Epithelial cell of esophagus (primary cell): ENCODE measurements around the gene SNAPIN.

Source experiments
- DNase-seq: peaks from one replicate; pipeline ENCODE4 v3.0.0; 2010; ENCODE audit warnings: low read depth
- H3K4me3 ChIP-seq: 2 replicates; pipeline ENCODE4 v1.5.1; 2011; ENCODE audit warnings: mild to moderate bottlenecking, low read length, control low read depth
- CTCF ChIP-seq: IDR thresholded peaks from 2 replicates; pipeline ENCODE4 v1.5.1; 2011; ENCODE audit warnings: low read depth, mild to moderate bottlenecking, low read length, control low read depth, inconsistent platforms; ENCODE audit not compliant: insufficient read depth; ENCODE audit errors: missing control alignments

The SNAPIN gene

GRCh38 chr1:153626904-153627714 lies 31.4 kb upstream of the SNAPIN start, which contains the start of gene S100A13:
Gene S100A13, minus strand, starts transcription at chr1:153627505. Its CDS starts 1,033 bp downstream, at chr1:153626472.
- peak within 1 kb of the TSS; percentile 62 for H3K4me3 ChIP-seq
- peak; percentile 87 for DNase-seq

GRCh38 chr1:153627715-153628626 lies 30.5 kb upstream of the SNAPIN start, which contains the start of gene S100A1:
Gene S100A1, plus strand, starts transcription at chr1:153628434. Its CDS starts 2,088 bp downstream, at chr1:153630522.
- H3K4me3 ChIP-seq: peak within 1 kb of the TSS; percentile 62
- TF ChIP-seq CTCF: no peak
- no peak for DNase-seq

More at GRCh38 chr1:153626904-153627714, 31.4 kb upstream of the SNAPIN start, which contains the start of gene S100A13:
- peak; percentile 42 for TF ChIP-seq CTCF

GRCh38 chr1:153628638-153629342 lies 29.7 kb upstream of the SNAPIN start:
- TF ChIP-seq CTCF: no peak
- no peak for DNase-seq
- no peak overlapping the region for H3K4me3 ChIP-seq

- TF ChIP-seq CTCF: no peak
- H3K4me3 ChIP-seq: no peak overlapping the region
- no peak for DNase-seq
Observed at GRCh38 chr1:153629343-153629665, 29.2 kb upstream of the SNAPIN start.

- no peak overlapping the region for H3K4me3 ChIP-seq
- DNase-seq: no peak
- no peak for TF ChIP-seq CTCF
Observed at GRCh38 chr1:153629971-153630370, 28.5 kb upstream of the SNAPIN start.

GRCh38 chr1:153630384-153630783 lies 28.1 kb upstream of the SNAPIN start:
- no peak overlapping the region for H3K4me3 ChIP-seq
- no peak for DNase-seq
- TF ChIP-seq CTCF: no peak
